HG03432 (cell line): ENCODE data around the gene GAB1.

Experiments used
- ATAC-seq: cut with Tn5 transposase; IDR thresholded peaks from one replicate; pipeline ENCODE4 v1.9.1; 2021; ENCODE audit warnings: mild to moderate bottlenecking, moderate library complexity; ENCODE audit not compliant: unreplicated experiment

Gene GAB1

GRCh38 chr4:143336781-143337599 lies at the start of gene GAB1:
GAB1 (plus strand) TSS chr4:143336876; CDS start chr4:143337189, 313 bp downstream.
- peak; percentile 74 for ATAC-seq

- ATAC-seq: peak; percentile 44
Measured at GRCh38 chr4:143287572-143287923, 49.1 kb upstream of the GAB1 start.

GRCh38 chr4:143288171-143288570 lies 48.5 kb upstream of the GAB1 start:
- ATAC-seq: no peak

GRCh38 chr4:143289370-143289769 lies 47.3 kb upstream of the GAB1 start:
- ATAC-seq: no peak

GRCh38 chr4:143291314-143291713 lies 45.4 kb upstream of the GAB1 start:
- ATAC-seq: no peak

GRCh38 chr4:143292858-143293257 lies 43.8 kb upstream of the GAB1 start:
- no peak for ATAC-seq

GRCh38 chr4:143294310-143294709 lies 42.4 kb upstream of the GAB1 start:
- no peak for ATAC-seq

GRCh38 chr4:143294710-143295275 lies 41.9 kb upstream of the GAB1 start:
- no peak for ATAC-seq

- ATAC-seq: no peak
Measured at GRCh38 chr4:143296397-143297067, 40.1 kb upstream of the GAB1 start.

- ATAC-seq: no peak
Measured at GRCh38 chr4:143300860-143301259, 35.8 kb upstream of the GAB1 start.

- no peak for ATAC-seq
Measured at GRCh38 chr4:143302536-143302935, 34.1 kb upstream of the GAB1 start.

- no peak for ATAC-seq
Measured at GRCh38 chr4:143306788-143307187, 29.9 kb upstream of the GAB1 start.

GRCh38 chr4:143307531-143307930 lies 29.1 kb upstream of the GAB1 start:
- ATAC-seq: no peak

GRCh38 chr4:143308377-143308776 lies 28.3 kb upstream of the GAB1 start:
- ATAC-seq: no peak

- ATAC-seq: no peak
Measured at GRCh38 chr4:143311924-143312323, 24.8 kb upstream of the GAB1 start.

GRCh38 chr4:143313521-143313920 lies 23.2 kb upstream of the GAB1 start:
- ATAC-seq: no peak

- no peak for ATAC-seq
Measured at GRCh38 chr4:143313996-143314395, 22.7 kb upstream of the GAB1 start.

GRCh38 chr4:143320113-143320512 lies 16.6 kb upstream of the GAB1 start:
- ATAC-seq: no peak

- ATAC-seq: no peak
Measured at GRCh38 chr4:143326735-143327134, 9.9 kb upstream of the GAB1 start.

GRCh38 chr4:143329985-143330384 lies 6.7 kb upstream of the GAB1 start:
- no peak for ATAC-seq

- peak; percentile 61 for ATAC-seq
Measured at GRCh38 chr4:143335979-143336780, 496 bp upstream of the GAB1 start.
